Psoas muscle (tissue), 8 donors: ENCODE measurements around the gene GADD45GIP1. TPM values are rescaled to one million over a fixed set of nuclear protein-coding genes. Genes with fewer than 3 reads are reported as not detected.

ENCODE experiments used
- ATAC-seq, 4 donors: fragments of 200-7000 bp; cut with Tn5 transposase; one replicate each; pipeline ENCODE4 v1.9.1; 2020; ENCODE audit warnings: moderate library complexity in 3 of 4, mild to moderate bottlenecking in 2 of 4
- DNase-seq, 2 donors: peaks; one replicate each; pipeline ENCODE4 v3.0.0-alpha.2; 2020
- H3K27ac ChIP-seq: fragments of 200-600 bp; one replicate; pipeline ENCODE4 v1.8.0; 2022
- H3K27me3 ChIP-seq, 3 donors: fragments of 200-600 bp in 1 of 3; one replicate each; pipeline versions ENCODE4 v1.6.1 to v1.8.0; 2013 to 2022; ENCODE audit warnings: low read length in 2 of 3, mild to moderate bottlenecking in 2 of 3, moderate library complexity in 1 of 3; ENCODE audit not compliant: insufficient read depth in 3 of 3
- H3K36me3 ChIP-seq, 2 donors: fragments of 200-600 bp in 1 of 2; one replicate each; pipeline versions ENCODE4 v1.6.1 to v1.8.0; 2013 to 2022; ENCODE audit warnings: low read depth in 1 of 2, mild to moderate bottlenecking in 1 of 2, moderate library complexity in 1 of 2; ENCODE audit not compliant: insufficient read depth in 1 of 2
- H3K4me1 ChIP-seq: fragments of 200-600 bp; one replicate; pipeline ENCODE4 v1.8.0; 2022
- H3K4me3 ChIP-seq: fragments of 200-600 bp; one replicate; pipeline ENCODE4 v1.8.0; 2022; ENCODE audit warnings: mild to moderate bottlenecking
- H3K9me3 ChIP-seq: fragments of 200-600 bp; one replicate; pipeline ENCODE4 v1.8.0; 2022
- WGBS, 3 donors: extraction: QIAGEN DNeasy Blood & Tissue Kit; methylation state at CpG; one replicate each; pipeline versions ENCODE4 v1.1.6 to v1.1.7; 2013; 5-methylcytosine and 5-hydroxymethylcytosine counted together
- intact Hi-C, 2 donors: fragments of 100-400 bp; cut with DNase I; formaldehyde crosslinking; loops; one replicate each; pipeline versions ENCODE4 v1.11.0 to v1.14.2; 2022
- polyA plus RNA-seq, 3 donors: library from polyadenylated mRNA; stranded (reverse); fragments of 200-250 nt; gene quantifications; one replicate each; pipeline ENCODE4 v1.2.3, GENCODE V29; 2013
- total RNA-seq, 4 donors: library from RNA; stranded (reverse); fragmentation: NEBNext Ultra II Directional in 2 of 4; extraction: Animal tissue kit (Norgen Biotek cat#: 25700) in 2 of 4; gene quantifications; one replicate each; pipeline versions ENCODE4 v1.2.1 to v1.2.4, GENCODE V29; 2021 to 2023
- TF ChIP-seq, protein P1 (sequence below): fragments of 200-600 bp; IDR thresholded peaks from one replicate; pipeline ENCODE4 v1.8.0; 2022; ENCODE audit warnings: antibody characterized with exemption
- donor health status: healthy with polysubstance abuse.
- donor health status: DM: no; HTN: no; CAD: no; lungs with moderate emphysema.
- donor health status: Bipolar disorder and iron deficiency.
- donor health status: healthy.
- donor health status: DM: yes; HTN: yes; CAD: no.
- donor health status: DM: no; HTN: no; CAD: no.
- donor health status: DM: no; HTN: no; CAD: no.
- donor health status: DM: yes; HTN: yes; CAD: no.

The GADD45GIP1 gene
- total and polyA plus RNA-seq, 7 donors = 22.4 to 119 (median 35.6) TPM

DNA sequence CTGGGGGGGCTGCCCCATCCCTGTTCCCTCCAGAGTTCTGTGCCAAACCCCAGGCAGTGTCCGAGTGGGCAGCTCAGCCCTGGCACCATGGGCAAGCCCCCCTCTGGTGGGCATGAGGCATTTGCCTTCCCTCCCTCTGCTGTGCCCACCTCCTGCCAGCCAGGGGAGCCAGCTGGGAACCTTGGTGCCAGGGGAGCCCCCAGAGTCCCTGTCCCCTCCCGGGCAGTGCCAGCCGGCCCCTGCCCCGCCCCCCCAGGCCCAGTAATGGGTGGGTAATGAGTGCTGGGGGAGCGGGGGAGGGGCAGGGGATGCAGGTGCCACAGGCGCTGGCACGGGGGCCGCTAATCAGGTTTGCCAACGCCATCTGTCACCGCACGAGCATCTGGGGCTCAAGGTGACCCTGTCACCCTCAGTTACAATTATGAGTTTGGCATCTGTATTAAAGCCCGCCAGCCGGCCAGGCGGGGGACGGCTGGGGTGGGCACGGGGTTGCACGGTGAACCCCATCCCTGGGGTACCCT is 18.3 kb upstream of the GADD45GIP1 start:
- Histone ChIP-seq H3K27ac (no peak overlapping the region), H3K27me3 (no peaks in the 10 kb centered on the region), H3K9me3 (no peaks in the 10 kb centered on the region), H3K36me3 (no peaks in the 10 kb centered on the region), H3K4me3 (no peak overlapping the region), H3K4me1 (no peaks in the 10 kb centered on the region)
- WGBS, 3 donors = 41 to 51% (median 42%) methylated on average over 14 to 17 of the region's 17 CpGs
- no peak for DNase-seq
- TF ChIP-seq, protein P1, sequence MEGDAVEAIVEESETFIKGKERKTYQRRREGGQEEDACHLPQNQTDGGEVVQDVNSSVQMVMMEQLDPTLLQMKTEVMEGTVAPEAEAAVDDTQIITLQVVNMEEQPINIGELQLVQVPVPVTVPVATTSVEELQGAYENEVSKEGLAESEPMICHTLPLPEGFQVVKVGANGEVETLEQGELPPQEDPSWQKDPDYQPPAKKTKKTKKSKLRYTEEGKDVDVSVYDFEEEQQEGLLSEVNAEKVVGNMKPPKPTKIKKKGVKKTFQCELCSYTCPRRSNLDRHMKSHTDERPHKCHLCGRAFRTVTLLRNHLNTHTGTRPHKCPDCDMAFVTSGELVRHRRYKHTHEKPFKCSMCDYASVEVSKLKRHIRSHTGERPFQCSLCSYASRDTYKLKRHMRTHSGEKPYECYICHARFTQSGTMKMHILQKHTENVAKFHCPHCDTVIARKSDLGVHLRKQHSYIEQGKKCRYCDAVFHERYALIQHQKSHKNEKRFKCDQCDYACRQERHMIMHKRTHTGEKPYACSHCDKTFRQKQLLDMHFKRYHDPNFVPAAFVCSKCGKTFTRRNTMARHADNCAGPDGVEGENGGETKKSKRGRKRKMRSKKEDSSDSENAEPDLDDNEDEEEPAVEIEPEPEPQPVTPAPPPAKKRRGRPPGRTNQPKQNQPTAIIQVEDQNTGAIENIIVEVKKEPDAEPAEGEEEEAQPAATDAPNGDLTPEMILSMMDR = no peak
- intact Hi-C loops = loop anchor here in 1 of 2 donors (5.0 kb wide), 1 partner anchor 617 kb away; no protein-coding TSS in a partner anchor
- no peak for ATAC-seq

- no peaks in the 10 kb centered on the region for H3K9me3 ChIP-seq
- no peak overlapping the region for H3K27ac ChIP-seq
- 52 to 72% (median 53%) methylated on average over 17 to 19 of the region's 19 CpGs for WGBS, 3 donors
- ATAC-seq (no peak), DNase-seq (no peak)
- intact Hi-C loops = loop anchor here in 1 of 2 donors (5.0 kb wide), 1 partner anchor 618 kb away; no protein-coding TSS in a partner anchor
- no peaks in the 10 kb centered on the region for H3K4me1 ChIP-seq
- no peak overlapping the region for H3K4me3 ChIP-seq
- H3K36me3 ChIP-seq = no peaks in the 10 kb centered on the region
- H3K27me3 ChIP-seq = no peaks in the 10 kb centered on the region
- TF ChIP-seq, protein P1 = no peak
These were observed 17.5 kb upstream of the GADD45GIP1 start for GRCh38 chr19:12974301-12975220.

GRCh38 chr19:12973236-12973635 is 16.2 kb upstream of the GADD45GIP1 start:
- DNase-seq = no peak
- H3K4me1 ChIP-seq = no peaks in the 10 kb centered on the region
- intact Hi-C loops = no loop called here
- no peaks in the 10 kb centered on the region for H3K9me3 ChIP-seq
- H3K27me3 ChIP-seq = no peaks in the 10 kb centered on the region
- no peak overlapping the region for H3K27ac ChIP-seq
- H3K36me3 ChIP-seq = no peaks in the 10 kb centered on the region
- no peak overlapping the region for H3K4me3 ChIP-seq
- WGBS, 3 donors = 84 to 88% (median 85%) methylated on average over 16 of the region's 16 CpGs
- ATAC-seq = no peak
- TF ChIP-seq, protein P1 = no peak

DNA sequence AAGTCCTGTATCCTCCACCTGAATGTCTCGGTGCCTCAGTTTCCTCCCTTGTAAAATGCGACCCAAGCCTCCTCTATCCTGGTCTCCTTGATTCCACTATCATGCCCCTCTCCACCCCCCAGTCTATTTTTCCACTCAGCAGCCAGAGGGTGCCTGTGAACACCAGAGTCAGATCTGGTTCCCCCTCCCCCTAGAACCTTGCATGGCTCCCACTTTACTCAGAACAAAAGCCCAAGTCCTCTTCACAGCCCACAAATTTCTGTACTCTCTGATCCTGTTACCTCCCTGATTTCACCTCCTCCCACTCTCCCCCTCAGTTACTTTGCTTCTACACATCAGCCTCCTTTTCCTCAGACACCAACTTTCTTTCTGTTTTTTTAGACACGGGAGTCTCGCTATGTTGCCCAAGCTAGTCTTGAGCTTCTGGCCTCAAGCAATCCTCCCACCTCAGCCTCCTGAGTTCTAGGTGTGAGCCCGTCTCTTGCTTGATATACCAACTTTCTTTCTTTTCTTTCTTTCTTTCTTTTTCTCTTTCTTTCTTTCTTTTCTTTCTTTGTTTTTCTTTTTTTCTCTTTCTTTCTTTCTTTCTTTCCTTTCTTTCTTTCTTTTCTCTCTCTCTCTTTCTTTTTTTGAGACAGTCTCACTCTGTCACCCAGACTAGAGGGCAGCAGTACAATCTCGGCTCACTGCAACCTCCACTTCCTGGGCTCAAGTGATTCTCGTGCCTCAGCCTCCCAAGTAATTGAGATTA is 13.2 kb upstream of the GADD45GIP1 start:
- Histone ChIP-seq H3K27me3 (no peaks in the 10 kb centered on the region), H3K9me3 (no peaks in the 10 kb centered on the region), H3K4me3 (no peak overlapping the region), H3K27ac (no peak overlapping the region), H3K36me3 (no peaks in the 10 kb centered on the region), H3K4me1 (no peaks in the 10 kb centered on the region)
- intact Hi-C loops = no loop called here
- DNase-seq = no peak
- WGBS, 3 donors = 85 to 91% (median 89%) methylated on average over 7 of the region's 7 CpGs
- TF ChIP-seq, protein P1 = no peak
- no peak for ATAC-seq
